IPS-18c (cell line): ENCODE results near the gene DNAJB2.
A peak's percentile ranks its signal among the peaks of the same experiment; 100 is the strongest.
"Not testable (repeated sequence)": the region's sequence is repeated elsewhere in the genome, so short reads cannot be mapped to it uniquely, and the experiment has no call there.

ENCODE experiments used
- H3K4me3 ChIP-seq: 2 replicates; pipeline ENCODE4 v1.7.0; 2013; ENCODE audit warnings: low read depth, mild to moderate bottlenecking, low read length, moderate library complexity; ENCODE audit not compliant: insufficient read depth
- H3K9me3 ChIP-seq: one replicate; pipeline ENCODE4 v1.6.1; 2013; ENCODE audit warnings: mild to moderate bottlenecking, low read length, moderate library complexity; ENCODE audit not compliant: control insufficient read depth, insufficient read depth

Gene DNAJB2

DNA sequence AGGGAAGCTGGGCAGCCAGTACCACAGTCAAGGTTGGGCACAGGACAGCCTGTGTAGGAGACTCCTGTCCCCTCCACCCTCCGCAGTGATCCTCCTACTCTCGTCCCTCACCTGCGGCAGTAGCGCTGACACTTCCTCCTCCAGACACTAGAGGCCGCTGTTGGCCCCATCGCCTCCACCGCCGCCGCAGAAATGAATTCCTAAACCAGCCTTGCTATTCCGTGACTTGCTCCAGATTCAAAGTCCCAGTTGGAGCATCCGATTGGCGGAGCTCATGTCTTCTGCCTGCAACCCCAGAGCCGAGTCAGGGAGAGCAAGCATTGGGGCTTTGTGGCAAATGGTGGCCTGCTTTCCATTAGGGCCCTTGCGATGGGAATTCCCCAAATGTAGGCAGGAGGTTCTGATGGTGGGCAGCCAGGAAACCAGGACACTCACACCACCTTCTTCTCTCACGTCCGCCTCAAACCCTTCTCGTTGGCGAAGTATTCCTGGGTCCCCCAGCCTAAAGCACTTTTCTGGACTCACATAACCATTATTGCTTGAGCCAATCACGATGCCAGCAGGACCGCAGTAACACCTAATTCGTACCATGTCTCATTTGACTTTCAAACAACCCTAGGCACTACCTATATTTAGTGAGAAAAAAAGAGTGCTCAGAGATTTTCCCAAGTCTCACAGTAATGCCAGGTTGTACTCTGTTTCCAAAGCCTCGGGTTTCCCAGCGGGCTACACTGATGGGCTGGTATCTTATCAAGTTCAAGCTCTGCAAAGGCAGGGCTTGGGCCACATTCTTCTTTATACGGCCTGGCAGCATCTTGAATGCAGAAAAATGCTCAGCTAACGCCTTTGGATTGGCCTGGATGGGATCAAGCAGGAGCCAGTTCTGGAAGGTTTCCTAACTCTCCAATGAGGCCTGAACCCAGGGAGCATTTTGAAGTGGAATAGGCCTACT is 1.2 kb upstream of the DNAJB2 start:
- no peaks in the 10 kb centered on the region for H3K9me3 ChIP-seq
- H3K4me3 ChIP-seq, result peak overlapping the region; percentile 52; the same call in 1 of the 2 replicates

DNA sequence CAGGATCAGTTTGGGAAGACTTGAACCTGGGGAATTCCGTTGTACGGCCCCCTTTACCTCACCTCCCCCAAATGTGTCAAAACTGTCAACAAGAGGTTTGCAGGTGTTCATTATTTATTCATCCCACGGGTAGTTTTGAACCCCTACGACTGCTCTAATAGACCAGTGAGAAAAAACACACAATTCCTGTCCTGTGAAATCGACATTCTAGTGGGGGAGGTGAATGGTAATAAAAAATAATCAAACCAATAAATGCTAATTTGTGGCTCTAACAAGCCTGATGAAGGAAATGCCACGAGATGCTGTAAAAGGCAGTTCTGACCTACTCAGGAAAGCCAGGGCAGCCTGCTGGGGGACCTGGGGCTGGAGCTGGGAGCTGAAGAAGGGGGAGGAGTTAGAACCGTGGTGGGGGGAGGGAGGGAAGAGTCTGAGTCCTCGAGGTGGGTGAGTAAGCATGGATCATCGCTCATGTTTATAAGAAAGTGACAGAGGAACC is 463 bp upstream of the DNAJB2 start:
- peak overlapping the region; percentile 52; the same call in 1 of the 2 replicates for H3K4me3 ChIP-seq
- no peaks in the 10 kb centered on the region for H3K9me3 ChIP-seq

DNA sequence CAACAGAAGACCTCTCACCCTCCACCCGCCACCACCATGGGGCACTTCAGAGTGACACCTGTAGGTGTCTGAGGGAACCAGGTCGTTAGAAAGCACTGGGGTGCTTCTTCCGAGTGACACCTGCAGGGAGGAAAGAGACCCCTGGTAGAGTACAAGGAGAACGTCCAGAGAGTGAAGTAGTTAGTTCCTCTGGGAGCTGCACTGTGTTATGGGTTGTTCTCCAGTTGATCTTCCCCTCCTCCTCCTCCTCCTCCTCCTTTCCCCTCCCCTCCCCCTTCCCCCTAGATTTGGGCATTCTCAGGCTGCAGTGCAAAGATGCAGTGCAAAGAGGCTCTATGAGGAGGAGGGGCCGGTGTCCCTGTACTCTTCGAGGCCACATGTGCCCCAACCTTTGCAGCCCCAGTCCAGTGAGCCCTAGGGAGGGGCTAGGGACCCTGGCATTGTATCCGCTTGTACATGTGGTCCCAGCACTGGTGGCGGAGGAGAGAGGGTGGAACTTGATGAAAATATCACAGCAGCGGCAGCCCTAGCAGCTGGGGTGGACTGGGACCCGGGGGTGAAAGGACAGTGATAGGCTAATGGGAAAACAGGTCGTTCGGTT is 850 bp downstream of the DNAJB2 start:
- H3K9me3 ChIP-seq, result no peaks in the 10 kb centered on the region
- H3K4me3 ChIP-seq, result peak overlapping the region; percentile 52

DNA sequence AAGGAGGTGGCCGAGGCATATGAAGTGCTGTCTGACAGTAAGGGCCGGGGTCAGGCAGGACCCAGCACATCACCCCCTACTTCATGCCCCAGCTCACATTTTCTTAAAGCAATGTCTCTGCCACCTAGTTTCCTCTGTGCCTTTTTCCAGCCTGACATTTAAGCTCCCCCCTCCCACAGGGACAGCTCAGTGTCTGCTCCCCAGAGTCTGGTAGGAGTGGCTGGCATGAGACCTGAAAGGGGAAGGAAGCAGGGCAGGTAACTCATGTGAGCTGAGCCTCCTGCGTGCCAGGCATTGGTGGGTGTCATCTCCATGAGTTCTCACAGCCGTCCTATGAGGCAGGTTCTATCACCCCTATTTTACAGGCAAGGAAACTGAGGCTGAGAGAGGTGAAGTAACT is 1.5 kb downstream of the DNAJB2 start:
- Histone ChIP-seq H3K9me3 (no peaks in the 10 kb centered on the region), H3K4me3 (no peak overlapping the region)

GRCh38 chr2:219281588-219281987 is 2.4 kb downstream of the DNAJB2 start:
- H3K4me3 ChIP-seq, result no peak overlapping the region
- no peaks in the 10 kb centered on the region for H3K9me3 ChIP-seq

DNA sequence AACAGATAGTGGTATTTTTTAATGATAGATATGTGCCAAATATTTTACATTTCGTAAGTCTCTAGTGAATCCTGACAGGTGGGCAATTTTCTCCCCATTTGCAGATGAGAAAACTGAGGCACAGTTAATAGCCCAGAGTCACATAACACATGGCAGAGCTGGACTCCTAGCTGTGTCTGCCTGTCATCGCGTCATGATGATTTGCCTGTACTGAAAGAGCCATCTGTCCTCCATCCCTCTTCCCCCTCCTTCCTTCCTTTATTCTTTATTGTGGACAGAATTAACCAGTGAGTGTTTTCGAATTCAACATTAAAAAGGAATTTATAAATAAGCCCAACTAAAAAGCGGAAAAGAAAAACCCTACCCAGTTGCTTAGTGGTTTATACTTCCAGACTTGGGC is 3.2 kb downstream of the DNAJB2 start:
- Histone ChIP-seq H3K4me3 (no peak overlapping the region), H3K9me3 (no peaks in the 10 kb centered on the region)

- H3K4me3 ChIP-seq, result no peak overlapping the region
- no peaks in the 10 kb centered on the region for H3K9me3 ChIP-seq
Observed at GRCh38 chr2:219282943-219283581, 3.9 kb downstream of the DNAJB2 start.

DNA sequence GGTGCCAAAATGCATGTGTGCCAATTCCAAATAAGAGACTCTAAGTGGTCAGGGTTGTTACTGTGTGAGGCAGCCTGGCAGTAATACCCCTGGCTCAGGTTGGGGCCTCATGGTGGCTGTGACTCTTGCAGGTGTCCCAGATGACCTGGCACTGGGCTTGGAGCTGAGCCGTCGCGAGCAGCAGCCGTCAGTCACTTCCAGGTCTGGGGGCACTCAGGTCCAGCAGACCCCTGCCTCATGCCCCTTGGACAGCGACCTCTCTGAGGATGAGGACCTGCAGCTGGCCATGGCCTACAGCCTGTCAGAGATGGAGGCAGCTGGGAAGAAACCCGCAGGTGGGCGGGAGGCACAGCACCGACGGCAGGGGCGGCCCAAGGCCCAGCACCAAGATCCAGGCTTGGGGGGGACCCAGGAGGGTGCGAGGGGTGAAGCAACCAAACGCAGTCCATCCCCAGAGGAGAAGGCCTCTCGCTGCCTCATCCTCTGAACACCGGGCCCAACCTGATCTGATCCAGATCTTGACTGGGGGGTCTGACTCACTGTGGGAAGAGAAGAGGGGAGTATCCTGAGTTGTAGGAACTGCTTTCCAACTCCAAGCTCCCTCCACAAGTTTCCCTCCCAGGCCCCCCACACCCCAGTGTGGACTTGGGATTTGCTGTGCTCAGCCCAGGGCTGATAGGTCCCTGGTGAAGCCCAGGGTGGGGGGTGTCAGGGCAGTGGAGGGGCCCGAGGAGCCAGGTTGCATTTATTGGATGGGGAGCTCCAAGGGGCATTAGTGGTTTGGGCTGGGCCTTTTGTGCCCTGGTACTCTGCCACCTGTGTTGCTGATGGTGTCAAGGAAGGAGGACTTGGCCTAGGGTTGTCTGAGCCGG is 5.6 kb downstream of the DNAJB2 start:
- Histone ChIP-seq H3K9me3 (no peaks in the 10 kb centered on the region), H3K4me3 (no peak overlapping the region)

DNA sequence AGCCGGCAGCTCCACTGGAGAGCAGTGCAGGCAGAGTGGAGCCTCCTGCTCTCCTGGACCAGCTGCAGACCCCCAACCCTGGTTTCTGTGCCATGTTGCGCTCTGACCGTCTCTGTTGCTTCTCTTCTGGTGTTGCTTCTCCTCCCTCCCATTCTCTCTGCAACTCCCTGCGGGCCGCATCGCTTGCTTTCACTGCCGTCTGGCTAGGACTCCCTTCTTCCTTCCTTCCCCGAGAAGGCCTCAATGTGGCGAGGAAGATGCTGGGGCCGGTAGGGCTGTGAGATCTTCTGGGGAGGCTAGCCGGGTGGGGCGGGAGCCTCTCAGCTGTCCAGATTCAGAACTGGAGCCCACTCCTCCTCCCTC is 6.2 kb downstream of the DNAJB2 start:
- Histone ChIP-seq H3K9me3 (no peaks in the 10 kb centered on the region), H3K4me3 (no peak overlapping the region)

GRCh38 chr2:219285894-219286425 is 6.8 kb downstream of the DNAJB2 start:
- H3K9me3 ChIP-seq, result no peaks in the 10 kb centered on the region
- H3K4me3 ChIP-seq, result no peak overlapping the region

DNA sequence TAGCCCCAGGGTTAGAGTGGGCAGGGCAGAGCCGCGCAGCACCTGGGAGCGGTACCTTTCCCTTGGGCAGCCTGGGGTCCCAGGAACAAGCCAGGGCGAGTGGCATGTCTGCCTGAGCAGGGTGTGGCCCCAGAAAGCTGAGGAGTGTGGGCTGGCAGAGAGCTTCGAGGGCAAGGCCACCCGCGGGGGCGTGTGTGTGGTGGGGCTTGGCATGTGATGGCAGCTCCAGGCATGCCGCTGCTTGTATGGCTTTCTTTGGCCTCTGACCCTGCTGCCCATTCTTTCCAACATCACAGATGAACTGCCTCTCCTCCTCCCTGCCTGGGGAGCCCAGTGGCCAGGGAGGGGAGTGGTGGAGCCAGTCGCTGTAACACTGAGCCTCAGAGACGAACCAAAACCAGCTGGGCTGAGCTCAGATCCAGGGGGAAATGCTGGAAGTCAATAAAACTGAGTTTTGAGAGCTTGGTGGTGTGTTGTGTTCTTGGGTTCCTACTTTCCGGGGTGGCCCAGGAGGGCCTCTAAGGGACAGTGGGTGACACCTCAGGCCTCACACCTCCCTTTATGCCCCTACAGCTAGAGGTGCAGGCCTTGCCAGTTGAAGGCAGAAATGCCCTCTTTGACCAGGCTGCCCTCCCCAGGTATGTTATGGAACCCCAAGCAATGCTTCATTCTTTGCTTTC is 7.4 kb downstream of the DNAJB2 start:
- Histone ChIP-seq H3K9me3 (no peaks in the 10 kb centered on the region), H3K4me3 (no peak overlapping the region)

DNA sequence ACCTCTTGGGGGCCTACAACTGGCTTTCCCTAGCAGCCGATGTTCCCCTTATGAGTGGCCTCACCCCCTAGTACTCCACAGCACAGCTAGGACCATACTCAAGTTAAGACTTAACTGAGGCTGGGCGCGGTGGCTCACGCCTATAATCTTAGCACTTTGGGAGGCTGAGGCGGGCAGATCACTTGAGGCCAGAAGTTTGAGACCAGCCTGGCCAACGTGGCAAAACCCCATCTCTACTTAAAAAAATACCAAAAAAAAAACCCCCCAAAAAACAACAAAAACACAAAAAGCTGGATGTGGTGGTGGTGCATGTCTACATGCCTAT is 7.9 kb downstream of the DNAJB2 start:
- not testable (repeated sequence) for H3K9me3 ChIP-seq, H3K4me3 ChIP-seq

DNA sequence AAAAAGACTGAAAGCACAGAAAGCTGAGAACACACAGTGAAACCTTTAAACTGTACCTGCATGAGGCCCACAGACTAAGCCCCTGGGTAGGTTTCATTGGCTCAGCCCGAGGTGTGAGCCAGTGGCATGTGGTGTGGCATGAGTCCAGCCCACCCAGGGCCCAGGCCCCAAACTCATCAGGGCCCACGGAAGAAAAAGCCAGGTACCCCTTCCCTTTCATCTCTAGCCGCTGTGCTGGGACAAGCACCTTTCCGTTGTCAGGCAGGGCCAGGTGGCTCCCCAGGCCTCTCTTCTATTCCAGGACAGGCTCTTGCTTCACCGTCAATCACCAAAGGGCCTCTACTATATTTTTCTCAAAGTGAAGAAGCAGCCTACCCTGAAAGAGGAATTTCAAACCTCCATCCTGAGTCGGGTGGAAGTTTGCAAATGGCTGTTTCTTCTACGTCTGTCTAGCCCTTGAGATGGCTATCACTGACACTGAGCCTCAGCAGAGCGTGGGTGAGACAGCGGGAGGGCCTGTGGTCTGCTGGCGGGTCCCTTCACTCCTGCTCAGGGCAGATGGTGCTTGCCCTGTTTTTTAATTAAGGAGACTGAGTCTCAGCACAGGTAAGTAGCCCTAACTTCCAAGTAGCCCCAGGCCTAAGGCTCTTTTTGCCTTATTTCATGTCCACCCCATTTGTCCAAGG is 8.6 kb downstream of the DNAJB2 start:
- no peaks in the 10 kb centered on the region for H3K9me3 ChIP-seq
- H3K4me3 ChIP-seq, result no peak overlapping the region

DNA sequence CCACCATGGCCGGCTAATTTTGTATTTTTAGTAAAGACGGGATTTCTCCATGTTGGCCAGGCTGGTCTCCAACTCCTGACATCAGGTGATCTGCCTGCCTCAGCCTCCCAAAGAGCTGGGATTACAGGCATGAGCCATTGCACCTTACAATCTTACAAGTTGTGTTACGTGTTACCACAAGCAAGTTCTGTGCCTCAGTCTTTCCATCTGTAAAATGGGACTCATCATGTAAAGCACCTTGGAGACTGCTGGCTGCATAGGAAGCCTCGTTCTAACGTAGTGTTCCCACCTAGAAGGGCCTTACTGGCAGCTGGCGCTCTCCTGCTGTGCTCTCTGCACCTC is 10.0 kb downstream of the DNAJB2 start:
- peaks cover 3% of the 10 kb centered on the region for H3K9me3 ChIP-seq

GRCh38 chr2:219289537-219290361 is 10.6 kb downstream of the DNAJB2 start:
- H3K9me3 ChIP-seq, result peaks cover 3% of the 10 kb centered on the region
- no peak overlapping the region for H3K4me3 ChIP-seq

More for the DNA sequence above, 10.0 kb downstream of the DNAJB2 start:
- H3K4me3 ChIP-seq, result no peak overlapping the region
